Activated T-helper 17 cell treated with anti-CD3 and anti-CD28 coated beads, Interleukin-2, amount 50 U/mL, for 72 hours (primary cell): ENCODE measurements around the gene PRAMEF2. TPM values are rescaled to one million over a fixed set of nuclear protein-coding genes. Genes with fewer than 3 reads are reported as not detected.
"Not testable (repeated sequence)": the region's sequence is repeated elsewhere in the genome, so short reads cannot be mapped to it uniquely, and the experiment has no call there.

Experiments used
- ATAC-seq: fragments of 150-1000 bp; cut with Tn5 transposase; replicated peaks from 2 replicates; pipeline ENCODE4 v1.10.0; 2021; ENCODE audit warnings: mild to moderate bottlenecking, moderate library complexity
- H3K27ac Mint-ChIP-seq: one replicate; pipeline ENCODE4 v1.8.0; 2022; ENCODE audit warnings: mixed read lengths
- H3K27me3 Mint-ChIP-seq: one replicate; pipeline ENCODE4 v1.8.0; 2022; ENCODE audit warnings: mixed read lengths
- H3K36me3 Mint-ChIP-seq: one replicate; pipeline ENCODE4 v1.8.0; 2022; ENCODE audit warnings: low read depth, mild to moderate bottlenecking, mixed read lengths
- H3K4me1 Mint-ChIP-seq: one replicate; pipeline ENCODE4 v1.8.0; 2022; ENCODE audit warnings: mixed read lengths
- H3K4me3 Mint-ChIP-seq: one replicate; pipeline ENCODE4 v1.8.0; 2022; ENCODE audit warnings: mild to moderate bottlenecking, mixed read lengths
- H3K9me3 Mint-ChIP-seq: one replicate; pipeline ENCODE4 v1.8.0; 2022; ENCODE audit warnings: mixed read lengths
- total RNA-seq, 2 donors: library from RNA; stranded (reverse); gene quantifications; one replicate each; pipeline ENCODE4 v1.2.3, GENCODE V29; 2022

PRAMEF2 gene
- total RNA-seq = not detected

GRCh38 chr1:12856786-12857185 lies at the start of gene PRAMEF2:
PRAMEF2 (plus strand) TSS chr1:12857086; CDS start chr1:12859010, 1,924 bp downstream.
- not testable (repeated sequence) for ATAC-seq, H3K36me3 Mint-ChIP-seq, H3K27me3 Mint-ChIP-seq, H3K27ac Mint-ChIP-seq, H3K9me3 Mint-ChIP-seq, H3K4me1 Mint-ChIP-seq, H3K4me3 Mint-ChIP-seq

DNA sequence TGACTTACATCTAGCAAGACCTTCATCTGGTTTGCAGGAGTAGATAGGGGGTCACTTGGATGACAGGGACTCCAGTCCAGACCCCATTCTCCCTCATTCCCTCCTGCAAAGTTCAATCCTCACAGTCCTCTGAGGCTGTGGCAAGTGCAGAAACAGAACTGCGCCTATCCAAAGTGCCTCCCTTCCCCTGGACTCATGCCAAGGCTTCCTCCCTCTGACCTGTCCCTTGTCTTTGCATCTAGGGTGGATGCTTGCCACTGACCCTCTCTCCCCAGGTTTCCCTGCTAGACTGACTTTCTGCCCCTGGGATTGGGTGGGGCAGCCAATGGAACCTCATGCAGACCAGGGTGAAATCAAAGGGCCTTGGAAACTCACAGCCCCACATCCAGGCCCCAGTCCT lies 47.0 kb upstream of the PRAMEF2 start:
- peaks cover 37% of the 10 kb centered on the region for H3K27me3 Mint-ChIP-seq
- ATAC-seq = no peak
- H3K9me3 Mint-ChIP-seq = peaks cover 6% of the 10 kb centered on the region
- H3K27ac Mint-ChIP-seq = no peak overlapping the region
- no peaks in the 10 kb centered on the region for H3K36me3 Mint-ChIP-seq
- H3K4me1 Mint-ChIP-seq = no peaks in the 10 kb centered on the region
- no peak overlapping the region for H3K4me3 Mint-ChIP-seq

- ATAC-seq = no peak
- Mint-ChIP-seq H3K27ac (no peak overlapping the region), H3K27me3 (peaks cover 35% of the 10 kb centered on the region), H3K9me3 (no peaks in the 10 kb centered on the region), H3K4me1 (no peaks in the 10 kb centered on the region), H3K4me3 (no peak overlapping the region), H3K36me3 (no peaks in the 10 kb centered on the region)
Observed at GRCh38 chr1:12810691-12811408, 46.0 kb upstream of the PRAMEF2 start.

DNA sequence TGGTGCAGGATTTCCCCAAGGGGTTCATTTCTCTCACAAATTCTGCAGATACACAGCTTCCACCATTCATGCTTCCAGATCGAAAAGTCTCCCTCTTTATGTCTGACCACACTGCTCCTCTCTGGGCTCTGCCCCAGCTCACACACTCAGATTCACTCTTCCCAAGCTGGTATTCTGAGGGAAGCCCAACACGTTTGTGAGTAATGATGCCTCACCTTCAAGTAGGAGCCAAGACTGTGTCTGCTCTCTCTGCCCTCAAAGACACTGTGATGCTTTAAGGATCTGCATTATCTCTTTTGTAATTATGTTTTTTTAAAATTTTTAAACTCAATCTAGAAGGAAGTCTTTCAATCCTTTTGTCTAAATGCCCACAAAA lies 45.5 kb upstream of the PRAMEF2 start:
- no peak overlapping the region for H3K4me3 Mint-ChIP-seq
- H3K27me3 Mint-ChIP-seq = peaks cover 34% of the 10 kb centered on the region
- ATAC-seq = no peak
- H3K36me3 Mint-ChIP-seq = no peaks in the 10 kb centered on the region
- H3K9me3 Mint-ChIP-seq = no peaks in the 10 kb centered on the region
- H3K4me1 Mint-ChIP-seq = no peaks in the 10 kb centered on the region
- no peak overlapping the region for H3K27ac Mint-ChIP-seq

- not testable (repeated sequence) for H3K4me3 Mint-ChIP-seq, H3K36me3 Mint-ChIP-seq, H3K27ac Mint-ChIP-seq, H3K9me3 Mint-ChIP-seq, ATAC-seq, H3K4me1 Mint-ChIP-seq
- H3K27me3 Mint-ChIP-seq = peaks cover 16% of the 10 kb centered on the region
Observed at GRCh38 chr1:12819061-12819460, 37.8 kb upstream of the PRAMEF2 start.

DNA sequence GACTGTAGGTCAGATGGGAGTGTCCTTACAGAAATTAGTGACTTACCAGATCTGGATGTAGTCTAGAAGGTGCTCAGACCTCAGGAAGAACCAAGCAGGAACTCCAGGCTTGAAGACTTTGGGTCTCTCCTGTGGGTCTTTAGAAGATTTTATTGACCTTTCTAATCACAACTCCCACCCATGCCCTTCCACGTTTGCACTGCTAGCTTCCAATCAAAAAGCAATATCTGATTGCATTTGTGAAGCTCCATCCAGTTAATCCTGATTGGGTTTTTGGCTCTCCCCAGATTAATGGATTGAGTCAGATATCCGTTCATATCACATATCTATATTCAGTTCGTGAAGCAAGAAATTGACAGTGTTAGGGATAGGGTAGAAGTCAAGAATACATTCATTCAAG lies 25.6 kb upstream of the PRAMEF2 start, which contains the start of gene PRAMEF11:
PRAMEF11 (minus strand) TSS at position 101 of the 400 bp plus-strand sequence. CDS start 2,621 bp downstream, outside the sequence.
- not testable (repeated sequence) for H3K27me3 Mint-ChIP-seq, H3K4me1 Mint-ChIP-seq, ATAC-seq, H3K9me3 Mint-ChIP-seq, H3K36me3 Mint-ChIP-seq, H3K27ac Mint-ChIP-seq, H3K4me3 Mint-ChIP-seq

DNA sequence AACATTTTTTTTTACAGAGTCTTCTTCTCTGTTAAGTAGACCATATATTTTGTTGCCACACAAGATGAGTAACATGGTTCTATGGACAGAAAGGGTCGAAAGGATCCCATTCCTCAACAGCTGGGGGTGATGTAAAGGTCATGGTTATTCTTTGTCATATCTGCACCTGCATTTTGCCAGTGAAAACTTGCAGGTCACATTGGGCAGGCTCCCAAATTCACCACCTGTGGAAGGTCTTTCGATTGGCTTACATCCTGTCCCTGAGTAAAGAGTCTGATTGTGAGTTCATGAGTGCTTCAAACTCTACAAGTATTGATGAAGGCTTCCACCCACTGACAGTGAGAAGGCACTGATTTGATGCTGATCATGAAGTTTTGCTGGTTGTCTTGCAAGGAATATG lies 23.6 kb upstream of the PRAMEF2 start:
- not testable (repeated sequence) for H3K9me3 Mint-ChIP-seq

DNA sequence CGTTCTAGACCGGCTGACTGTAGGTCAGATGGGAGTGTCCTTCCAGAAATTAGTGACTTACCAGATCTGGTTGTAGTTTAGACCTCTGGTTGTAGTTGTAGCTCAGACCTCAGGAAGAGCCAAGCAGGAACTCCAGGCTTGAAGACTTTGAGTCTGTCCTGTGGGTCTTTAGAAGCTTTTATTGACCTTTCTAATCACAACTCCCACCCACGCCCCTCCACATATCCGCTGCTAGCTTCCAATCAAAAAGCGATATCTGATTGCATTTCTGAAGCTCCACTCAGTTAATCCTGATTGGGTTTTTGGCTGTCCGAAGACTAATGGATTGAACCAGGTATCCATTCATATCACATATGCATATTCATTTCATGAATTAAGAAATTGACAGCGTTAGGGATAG lies 8.3 kb upstream of the PRAMEF2 start, which contains the start of gene HNRNPCL1:
HNRNPCL1 (minus strand) TSS at position 101 of the 400 bp plus-strand sequence. CDS start 431 bp downstream, outside the sequence.
- not testable (repeated sequence) for H3K9me3 Mint-ChIP-seq, H3K4me1 Mint-ChIP-seq, H3K27ac Mint-ChIP-seq, H3K4me3 Mint-ChIP-seq, ATAC-seq, H3K36me3 Mint-ChIP-seq
- H3K27me3 Mint-ChIP-seq = peaks cover 11% of the 10 kb centered on the region

More for the DNA sequence above, 23.6 kb upstream of the PRAMEF2 start:
- not testable (repeated sequence) for H3K27me3 Mint-ChIP-seq, H3K27ac Mint-ChIP-seq, H3K36me3 Mint-ChIP-seq, H3K4me3 Mint-ChIP-seq, ATAC-seq, H3K4me1 Mint-ChIP-seq

DNA sequence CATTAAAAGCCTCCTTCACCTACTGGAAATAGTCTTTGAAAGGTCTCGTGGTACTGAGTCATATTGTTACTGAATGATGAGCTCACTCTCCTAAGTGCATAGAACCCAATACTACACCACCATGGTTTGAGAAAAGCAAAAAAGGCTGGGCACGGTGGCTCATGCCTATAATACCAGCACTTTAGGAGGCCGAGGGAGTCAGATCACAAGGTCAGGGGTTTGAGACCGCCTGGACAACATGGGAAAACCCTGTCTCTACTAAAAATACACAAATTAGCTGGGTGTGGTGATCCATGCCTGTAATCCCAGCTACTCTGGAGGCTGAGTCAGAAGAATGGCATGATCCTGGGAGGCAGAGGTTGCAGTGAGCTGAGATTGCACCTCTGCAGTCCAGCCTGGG lies 5.1 kb upstream of the PRAMEF2 start:
- no peaks in the 10 kb centered on the region for H3K9me3 Mint-ChIP-seq
- no peaks in the 10 kb centered on the region for H3K36me3 Mint-ChIP-seq
- no peaks in the 10 kb centered on the region for H3K4me1 Mint-ChIP-seq
- H3K27me3 Mint-ChIP-seq = peaks cover 7% of the 10 kb centered on the region
- H3K27ac Mint-ChIP-seq = no peak overlapping the region
- ATAC-seq = no peak
- H3K4me3 Mint-ChIP-seq = no peak overlapping the region

DNA sequence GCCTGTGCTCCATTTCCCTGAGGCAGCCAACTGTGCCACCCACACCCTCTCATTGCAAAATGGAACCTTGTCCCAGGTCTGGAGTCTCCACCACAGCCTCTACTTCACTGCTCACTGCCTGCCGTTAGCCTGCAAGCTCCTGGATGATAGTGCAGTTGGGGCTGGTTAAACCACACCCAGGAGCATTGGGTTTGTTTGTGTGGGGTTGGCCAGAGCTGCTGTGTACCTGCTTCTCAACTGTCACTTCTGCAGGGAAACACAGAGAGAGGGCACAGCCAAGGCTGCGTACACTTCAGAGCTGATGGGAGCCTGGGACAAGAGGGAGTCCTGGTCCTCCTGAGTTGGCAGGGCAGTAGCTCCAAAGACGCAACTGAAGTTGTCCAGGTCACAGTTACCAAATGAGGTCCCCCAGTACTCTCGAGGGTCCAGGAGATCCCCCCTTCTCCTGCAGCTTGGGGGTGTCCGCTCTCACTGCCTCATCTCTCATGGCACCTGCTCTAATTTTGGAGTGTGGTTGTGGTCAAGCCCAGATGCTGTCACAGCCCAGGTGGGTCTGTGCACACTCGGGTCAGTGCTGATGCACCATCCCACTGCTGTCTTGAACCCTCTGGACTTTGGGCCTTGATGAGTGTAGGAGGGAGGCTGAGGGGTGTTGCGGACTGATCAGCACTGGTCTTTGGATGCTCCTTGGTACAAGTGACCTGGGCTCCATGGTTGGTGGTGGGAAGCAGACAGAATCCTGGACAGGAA lies 6.4 kb downstream of the PRAMEF2 start:
- not testable (repeated sequence) for H3K27ac Mint-ChIP-seq, H3K4me3 Mint-ChIP-seq, H3K9me3 Mint-ChIP-seq, H3K4me1 Mint-ChIP-seq, ATAC-seq, H3K27me3 Mint-ChIP-seq, H3K36me3 Mint-ChIP-seq

- not testable (repeated sequence) for H3K9me3 Mint-ChIP-seq, H3K36me3 Mint-ChIP-seq, H3K4me3 Mint-ChIP-seq, H3K27me3 Mint-ChIP-seq, H3K4me1 Mint-ChIP-seq, ATAC-seq, H3K27ac Mint-ChIP-seq
Observed at GRCh38 chr1:12878453-12878852, 21.6 kb downstream of the PRAMEF2 start.

GRCh38 chr1:12886101-12886500 lies 29.2 kb downstream of the PRAMEF2 start, which contains the start of gene PRAMEF4:
PRAMEF4 (minus strand) TSS chr1:12886201; CDS start chr1:12883394, 2,807 bp downstream.
- H3K9me3 Mint-ChIP-seq, H3K27me3 Mint-ChIP-seq, H3K36me3 Mint-ChIP-seq, H3K27ac Mint-ChIP-seq, ATAC-seq, H3K4me1 Mint-ChIP-seq, H3K4me3 Mint-ChIP-seq: not testable (repeated sequence)

DNA sequence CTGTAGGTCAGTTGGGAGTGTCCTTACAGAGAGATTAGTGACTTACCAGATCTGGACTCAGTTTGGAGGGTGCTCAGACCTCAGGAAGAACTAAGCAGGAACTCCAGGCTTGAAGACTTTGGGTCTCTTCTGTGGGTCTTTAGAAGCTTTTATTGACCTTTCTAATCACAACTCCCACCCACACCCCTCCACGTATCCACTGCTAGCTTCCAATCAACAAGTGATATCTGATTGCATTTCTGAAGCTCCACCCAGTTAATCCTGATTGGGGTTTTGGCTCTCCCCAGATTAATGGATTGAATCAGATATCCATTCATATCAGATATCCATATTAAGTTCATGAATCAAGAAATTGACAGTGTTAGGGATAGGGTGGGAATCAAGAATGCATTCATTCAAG lies 41.3 kb downstream of the PRAMEF2 start, which contains the start of gene PRAMEF10:
PRAMEF10 (minus strand) TSS at position 101 of the 400 bp plus-strand sequence. CDS start 2,423 bp downstream, outside the sequence.
- not testable (repeated sequence) for H3K27ac Mint-ChIP-seq, H3K4me1 Mint-ChIP-seq, H3K36me3 Mint-ChIP-seq, ATAC-seq, H3K4me3 Mint-ChIP-seq, H3K27me3 Mint-ChIP-seq, H3K9me3 Mint-ChIP-seq

- not testable (repeated sequence) for H3K27ac Mint-ChIP-seq, H3K4me1 Mint-ChIP-seq, ATAC-seq, H3K36me3 Mint-ChIP-seq, H3K9me3 Mint-ChIP-seq, H3K27me3 Mint-ChIP-seq, H3K4me3 Mint-ChIP-seq
Observed at GRCh38 chr1:12899186-12899585, 42.3 kb downstream of the PRAMEF2 start.
